SK-N-SH (cell line): Measurements from ENCODE around the gene XXYLT1. TPM values are rescaled to one million over a fixed set of nuclear protein-coding genes. Genes with fewer than 3 reads are reported as not detected.

Experiments used
- CTCF ChIA-PET: fragments of 300-600, 350-600 bp; formaldehyde crosslinking; extraction: SDS; loops from one replicate; lab custom pipeline; 2021; lab: Yijun Ruan, JAX
- POLR2A ChIA-PET: fragments of 350-600 bp; sonication (Branson Sonifier 250); formaldehyde crosslinking; extraction: SDS; loops from one replicate; lab custom pipeline; 2020; ENCODE audit warnings: antibody characterized with exemption, inconsistent platforms; lab: Yijun Ruan, JAX
- DNase-seq: peaks from one replicate; pipeline ENCODE4 v3.0.0; 2012
- H2AFZ ChIP-seq: fragments of 200-600 bp; sonication (generic); 2 replicates; pipeline ENCODE4 v1.8.1; 2016; ENCODE audit warnings: antibody characterized with exemption, mild to moderate bottlenecking, low read depth
- H3F3A ChIP-seq: fragments of 200-600 bp; sonication (generic); replicated peaks from 2 replicates; pipeline ENCODE3; 2016; ENCODE audit warnings: antibody characterized with exemption, mild to moderate bottlenecking; ENCODE audit not compliant: insufficient read depth
- H3K27ac ChIP-seq, 2 experiments: fragments of 200-500 bp in 1 of 2; fragments of 200-600 bp in 1 of 2; sonication (Bioruptor generic) in 1 of 2; sonication (generic), shearing (Covaris generic) in 1 of 2; 2 replicates each; pipeline versions ENCODE4 v1.5.1 to v1.6.1; 2014 to 2016; ENCODE audit warnings: low read depth in 2 of 2, inconsistent platforms in 1 of 2, low read length in 1 of 2, mild to moderate bottlenecking in 1 of 2, mixed read lengths in 1 of 2
- H3K27me3 ChIP-seq: fragments of 200-600 bp; sonication (generic), shearing (Covaris generic); 2 replicates; pipeline ENCODE4 v1.6.1; 2016; ENCODE audit warnings: mixed run types; ENCODE audit not compliant: insufficient read depth
- H3K36me3 ChIP-seq, 2 experiments: fragments of 200-500 bp in 1 of 2; fragments of 200-600 bp in 1 of 2; sonication (Bioruptor generic) in 1 of 2; sonication (generic) in 1 of 2; replicated peaks in 1 of 2; 2 replicates each; pipeline versions ENCODE3 to v1.5.1; 2014 to 2016; ENCODE audit warnings: low read length in 1 of 2, mild to moderate bottlenecking in 1 of 2; ENCODE audit not compliant: insufficient read depth in 2 of 2, control insufficient read depth in 1 of 2
- H3K4me1 ChIP-seq, 2 experiments: fragments of 200-500 bp in 1 of 2; fragments of 200-600 bp in 1 of 2; sonication (Bioruptor generic) in 1 of 2; sonication (generic), shearing (Covaris generic) in 1 of 2; 2 replicates each; pipeline versions ENCODE4 v1.5.1 to v1.6.1; 2014 to 2016; ENCODE audit warnings: low read depth in 1 of 2, low read length in 1 of 2, mixed run types in 1 of 2; ENCODE audit not compliant: insufficient read depth in 2 of 2, control insufficient read depth in 1 of 2
- H3K4me2 ChIP-seq: fragments of 200-600 bp; sonication (generic), shearing (Covaris generic); 2 replicates; pipeline ENCODE4 v1.6.1; 2017; ENCODE audit warnings: mixed run types
- H3K4me3 ChIP-seq, 2 experiments: fragments of 200-500 bp in 1 of 2; fragments of 200-600 bp in 1 of 2; sonication (Bioruptor generic) in 1 of 2; sonication (generic), shearing (Covaris generic) in 1 of 2; 2 replicates each; pipeline versions ENCODE4 v1.5.1 to v1.8.1; 2014 to 2016; ENCODE audit warnings: low read depth in 2 of 2, inconsistent platforms in 1 of 2, low read length in 1 of 2, mild to moderate bottlenecking in 1 of 2, mixed read lengths in 1 of 2, moderate library complexity in 1 of 2
- H3K79me2 ChIP-seq: fragments of 200-600 bp; sonication (generic); 2 replicates; pipeline ENCODE4 v1.8.1; 2017; ENCODE audit warnings: mild to moderate bottlenecking; ENCODE audit not compliant: insufficient read depth
- H3K9ac ChIP-seq: fragments of 200-600 bp; sonication (generic); 2 replicates; pipeline ENCODE4 v1.6.1; 2017; ENCODE audit warnings: mixed run types
- H3K9me2 ChIP-seq: fragments of 200-600 bp; sonication (generic); 2 replicates; pipeline ENCODE4 v1.6.1; 2017; ENCODE audit warnings: mixed run types
- H3K9me3 ChIP-seq: fragments of 200-600 bp; sonication (generic); 2 replicates; pipeline ENCODE4 v1.6.1; 2017; ENCODE audit warnings: mixed run types, mild to moderate bottlenecking, moderate library complexity
- H4K20me1 ChIP-seq: fragments of 200-600 bp; sonication (generic); 2 replicates; pipeline ENCODE4 v1.6.1; 2017; ENCODE audit warnings: mild to moderate bottlenecking, mixed run types; ENCODE audit not compliant: insufficient read depth
- CHD2 ChIP-seq: fragments of 150-350 bp; IDR thresholded peaks from 2 replicates; pipeline ENCODE4 v1.6.1; 2018; ENCODE audit warnings: low read length; ENCODE audit not compliant: partially characterized antibody
- ELF1 ChIP-seq: IDR thresholded peaks from 2 replicates; pipeline ENCODE4 v1.4.0; 2012
- EP300 ChIP-seq, 2 experiments: IDR thresholded peaks; 2 replicates each; pipeline versions ENCODE4 v1.4.0 to v1.6.1; 2012; ENCODE audit warnings: borderline replicate concordance in 1 of 2, low read depth in 1 of 2, low read length in 1 of 2
- EZH2phosphoT487 ChIP-seq: fragments of 200-600 bp; sonication (generic); IDR thresholded peaks from 2 replicates; pipeline ENCODE4 v1.6.1; 2017; ENCODE audit warnings: low read depth, mixed run types, mild to moderate bottlenecking, antibody characterized with exemption, moderate library complexity, borderline replicate concordance
- FOXM1 ChIP-seq: IDR thresholded peaks from 2 replicates; pipeline ENCODE4 v1.4.0; 2012; ENCODE audit warnings: low read depth, mild to moderate bottlenecking
- JUND ChIP-seq: IDR thresholded peaks from 2 replicates; pipeline ENCODE4 v1.4.0; 2012
- MEF2A ChIP-seq: IDR thresholded peaks from 2 replicates; pipeline ENCODE4 v1.4.0; 2012; ENCODE audit warnings: low read depth, borderline replicate concordance
- MXI1 ChIP-seq: IDR thresholded peaks from 2 replicates; pipeline ENCODE4 v1.6.1; 2012; ENCODE audit warnings: mild to moderate bottlenecking, low read depth, low read length, improper control_type of control experiment
- NRF1 ChIP-seq: IDR thresholded peaks from 2 replicates; pipeline ENCODE4 v1.6.1; 2012; ENCODE audit warnings: low read depth, mild to moderate bottlenecking, low read length
- PBX3 ChIP-seq: IDR thresholded peaks from 2 replicates; pipeline ENCODE4; 2012
- POLR2AphosphoS5 ChIP-seq: IDR thresholded peaks from 2 replicates; pipeline ENCODE4 v1.6.1; 2012; ENCODE audit warnings: low read depth, low read length
- RFX5 ChIP-seq: IDR thresholded peaks from 2 replicates; pipeline ENCODE4 v1.6.1; 2012; ENCODE audit warnings: mild to moderate bottlenecking, improper control_type of control experiment, low read length
- SMC3 ChIP-seq: IDR thresholded peaks from 2 replicates; pipeline ENCODE4 v1.6.1; 2012; ENCODE audit warnings: low read depth, low read length, improper control_type of control experiment
- YY1 ChIP-seq: IDR thresholded peaks from 2 replicates; pipeline ENCODE4 v1.4.0; 2012; ENCODE audit warnings: low read depth, mild to moderate bottlenecking
- ZBTB33 ChIP-seq: IDR thresholded peaks from 2 replicates; pipeline ENCODE4 v1.4.0; 2012; ENCODE audit warnings: low read depth, borderline replicate concordance
- WGBS: methylation state at CpG from one replicate; pipeline ENCODE4 v1.1.6; 2017; ENCODE audit warnings: low lambda C conversion rate; 5-methylcytosine and 5-hydroxymethylcytosine counted together
- polyA plus RNA-seq, 3 experiments: library from polyadenylated mRNA; depleted of rRNA; stranded (reverse); fragments of >200 nt; gene quantifications; 2 replicates each; pipeline ENCODE4 v1.2.3, GENCODE V29; 2012
- TF ChIP-seq, protein P1 (sequence below): fragments of 150-350 bp; IDR thresholded peaks from 2 replicates; pipeline ENCODE4 v1.6.1; 2016; ENCODE audit warnings: mild to moderate bottlenecking, low read depth, low read length
- TF ChIP-seq, protein P2 (sequence below): IDR thresholded peaks from 2 replicates; pipeline ENCODE4 v1.4.0; 2012; ENCODE audit warnings: low read depth, borderline replicate concordance
- TF ChIP-seq, protein P3 (sequence below): fragments of 200-600 bp; sonication (generic); IDR thresholded peaks from 2 replicates; pipeline ENCODE4 v1.6.1; 2017; ENCODE audit warnings: antibody characterized with exemption, mild to moderate bottlenecking, moderate library complexity

The XXYLT1 gene
- polyA plus RNA-seq, 1 of the 3 experiments (the other 2 are of a cell fraction), result 22.6 TPM

- no peaks in the 10 kb centered on the region for H3F3A ChIP-seq
- no peak overlapping the region for H3K27ac ChIP-seq
- H2AFZ ChIP-seq, result no peak overlapping the region
- CTCF ChIA-PET, result interaction anchor here (0.8 to 5.9 kb wide), 3 partner anchors 254 to 584 kb away, joined by 3 to 216 read pairs (median 11); no protein-coding TSS in a partner anchor
- 88% methylated on average over 4 of the region's 5 CpGs for WGBS
- peaks cover 0 to 19% of the 10 kb centered on the region in 2 experiments; a peak in 2 of 4 replicates for H3K4me1 ChIP-seq
- POLR2A ChIA-PET, result no interaction called here
- H3K9ac ChIP-seq, result no peak overlapping the region
- H3K4me2 ChIP-seq, result no peak overlapping the region
- H3K36me3 ChIP-seq, result peaks cover 0 to 9% of the 10 kb centered on the region in 2 experiments
- no peak overlapping the region for H3K4me3 ChIP-seq
- H3K79me2 ChIP-seq, result peaks cover 58% of the 10 kb centered on the region
- H4K20me1 ChIP-seq, result peaks cover 6% of the 10 kb centered on the region
- H3K9me2 ChIP-seq, result no peaks in the 10 kb centered on the region
- no peaks in the 10 kb centered on the region for H3K27me3 ChIP-seq
- H3K9me3 ChIP-seq, result no peaks in the 10 kb centered on the region
- TF ChIP-seq, protein P1, sequence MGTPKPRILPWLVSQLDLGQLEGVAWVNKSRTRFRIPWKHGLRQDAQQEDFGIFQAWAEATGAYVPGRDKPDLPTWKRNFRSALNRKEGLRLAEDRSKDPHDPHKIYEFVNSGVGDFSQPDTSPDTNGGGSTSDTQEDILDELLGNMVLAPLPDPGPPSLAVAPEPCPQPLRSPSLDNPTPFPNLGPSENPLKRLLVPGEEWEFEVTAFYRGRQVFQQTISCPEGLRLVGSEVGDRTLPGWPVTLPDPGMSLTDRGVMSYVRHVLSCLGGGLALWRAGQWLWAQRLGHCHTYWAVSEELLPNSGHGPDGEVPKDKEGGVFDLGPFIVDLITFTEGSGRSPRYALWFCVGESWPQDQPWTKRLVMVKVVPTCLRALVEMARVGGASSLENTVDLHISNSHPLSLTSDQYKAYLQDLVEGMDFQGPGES, result no peak
- TF ChIP-seq ZBTB33, result no peak
- TF ChIP-seq SMC3, result no peak
- TF ChIP-seq JUND, result no peak
- no peak for TF ChIP-seq PBX3
- TF ChIP-seq POLR2AphosphoS5, result no peak
- TF ChIP-seq RFX5, result no peak
- no peak for TF ChIP-seq ELF1
- DNase-seq, result no peak
These were observed 4.5 kb downstream of the XXYLT1 start for GRCh38 chr3:195266428-195266827.

GRCh38 chr3:195265363-195265976 is 5.5 kb downstream of the XXYLT1 start:
- Histone ChIP-seq H3K4me3 (no peak overlapping the region), H3K4me2 (no peak overlapping the region), H3K27me3 (no peaks in the 10 kb centered on the region), H3K4me1 (peaks cover 0 to 23% of the 10 kb centered on the region in 2 experiments; a peak in 2 of 4 replicates), H3K27ac (no peak overlapping the region), H3K9ac (no peak overlapping the region), H3K79me2 (peaks cover 58% of the 10 kb centered on the region), H2AFZ (no peak overlapping the region), H3K36me3 (peaks cover 0 to 9% of the 10 kb centered on the region in 2 experiments), H3K9me3 (no peaks in the 10 kb centered on the region), H3F3A (no peaks in the 10 kb centered on the region), H3K9me2 (no peaks in the 10 kb centered on the region), H4K20me1 (peaks cover 6% of the 10 kb centered on the region)
- ChIA-PET CTCF (interaction anchor here (0.8 to 2.2 kb wide), 4 partner anchors 159 to 583 kb away, joined by 3 to 11 read pairs (median 7); no protein-coding TSS in a partner anchor), POLR2A (no interaction called here)
- no peak for DNase-seq
- 96% methylated on average over 13 of the region's 13 CpGs for WGBS
- TF ChIP-seq NRF1, result no peak
- TF ChIP-seq POLR2AphosphoS5, result no peak
- TF ChIP-seq, protein P1, result no peak
- TF ChIP-seq JUND, result no peak
- no peak for TF ChIP-seq MXI1
- TF ChIP-seq RFX5, result no peak
- TF ChIP-seq, protein P2, sequence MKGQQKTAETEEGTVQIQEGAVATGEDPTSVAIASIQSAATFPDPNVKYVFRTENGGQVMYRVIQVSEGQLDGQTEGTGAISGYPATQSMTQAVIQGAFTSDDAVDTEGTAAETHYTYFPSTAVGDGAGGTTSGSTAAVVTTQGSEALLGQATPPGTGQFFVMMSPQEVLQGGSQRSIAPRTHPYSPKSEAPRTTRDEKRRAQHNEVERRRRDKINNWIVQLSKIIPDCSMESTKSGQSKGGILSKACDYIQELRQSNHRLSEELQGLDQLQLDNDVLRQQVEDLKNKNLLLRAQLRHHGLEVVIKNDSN, result no peak
- TF ChIP-seq YY1, result no peak
- TF ChIP-seq SMC3, result no peak
- TF ChIP-seq, protein P3, sequence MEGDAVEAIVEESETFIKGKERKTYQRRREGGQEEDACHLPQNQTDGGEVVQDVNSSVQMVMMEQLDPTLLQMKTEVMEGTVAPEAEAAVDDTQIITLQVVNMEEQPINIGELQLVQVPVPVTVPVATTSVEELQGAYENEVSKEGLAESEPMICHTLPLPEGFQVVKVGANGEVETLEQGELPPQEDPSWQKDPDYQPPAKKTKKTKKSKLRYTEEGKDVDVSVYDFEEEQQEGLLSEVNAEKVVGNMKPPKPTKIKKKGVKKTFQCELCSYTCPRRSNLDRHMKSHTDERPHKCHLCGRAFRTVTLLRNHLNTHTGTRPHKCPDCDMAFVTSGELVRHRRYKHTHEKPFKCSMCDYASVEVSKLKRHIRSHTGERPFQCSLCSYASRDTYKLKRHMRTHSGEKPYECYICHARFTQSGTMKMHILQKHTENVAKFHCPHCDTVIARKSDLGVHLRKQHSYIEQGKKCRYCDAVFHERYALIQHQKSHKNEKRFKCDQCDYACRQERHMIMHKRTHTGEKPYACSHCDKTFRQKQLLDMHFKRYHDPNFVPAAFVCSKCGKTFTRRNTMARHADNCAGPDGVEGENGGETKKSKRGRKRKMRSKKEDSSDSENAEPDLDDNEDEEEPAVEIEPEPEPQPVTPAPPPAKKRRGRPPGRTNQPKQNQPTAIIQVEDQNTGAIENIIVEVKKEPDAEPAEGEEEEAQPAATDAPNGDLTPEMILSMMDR, result no peak
- no peak for TF ChIP-seq FOXM1
- TF ChIP-seq MEF2A, result no peak
- TF ChIP-seq CHD2, result no peak
- no peak for TF ChIP-seq ELF1
- no peak for TF ChIP-seq EZH2phosphoT487
- no peak for TF ChIP-seq EP300 (IDR thresholded peaks at IDR 0.05; ENCODE audit: borderline replicate concordance in 1 of 2, low read depth in 1 of 2, low read length in 1 of 2)
